GM10248 (cell line): ENCODE measurements around the gene CARD9.

Experiments used
- CTCF ChIA-PET: fragments of 300-600 bp; sonication (Branson Sonifier 250); formaldehyde crosslinking; extraction: SDS; loops from one replicate; lab custom pipeline; 2021; ENCODE audit warnings: antibody characterized with exemption; lab: Yijun Ruan, JAX
- POLR2A ChIA-PET: fragments of 350-650 bp; sonication (Branson Sonifier 250); formaldehyde crosslinking; extraction: SDS; loops from one replicate; lab custom pipeline; 2020; ENCODE audit warnings: antibody characterized with exemption; lab: Yijun Ruan, JAX
- DNase-seq: peaks from one replicate; pipeline ENCODE4 v3.0.0; 2012; ENCODE audit errors: extremely low spot score
- CTCF ChIP-seq: IDR thresholded peaks from 2 replicates; pipeline ENCODE4 v1.5.1; 2012; ENCODE audit warnings: mild to moderate bottlenecking, low read depth; ENCODE audit errors: extremely low read depth, missing control alignments, control extremely low read depth

Gene CARD9

GRCh38 chr9:136374183-136374575, 710 bp upstream of the CARD9 start:
- no peak for TF ChIP-seq CTCF
- POLR2A ChIA-PET, result no interaction called here
- CTCF ChIA-PET, result interaction anchor here (0.9 to 5.4 kb wide), 4 partner anchors 11 to 35 kb away, joined by 3 to 39 read pairs (median 3); partner anchors contain the start of gene DNLZ
- no peak for DNase-seq

GRCh38 chr9:136372561-136373299, 739 bp downstream of the CARD9 start:
- peak; percentile 50 for DNase-seq
- TF ChIP-seq CTCF, result peak; percentile 11
- POLR2A ChIA-PET, result interaction anchor here (0.6 kb wide), 1 partner anchor 13 kb away, joined by 4 read pairs; no protein-coding TSS in a partner anchor
- CTCF ChIA-PET, result interaction anchor here (5.4 kb wide), 1 partner anchor 10 kb away, joined by 39 read pairs; the partner anchor contains the start of gene DNLZ

GRCh38 chr9:136372006-136372405, 1.5 kb downstream of the CARD9 start:
- ChIA-PET CTCF (interaction anchor here (5.4 kb wide), 1 partner anchor 9 kb away, joined by 39 read pairs; the partner anchor contains the start of gene DNLZ), POLR2A (no interaction called here)
- TF ChIP-seq CTCF, result no peak
- DNase-seq, result no peak

- ChIA-PET CTCF (interaction anchor here (5.4 kb wide), 1 partner anchor 9 kb away, joined by 39 read pairs; the partner anchor contains the start of gene DNLZ), POLR2A (no interaction called here)
- no peak for TF ChIP-seq CTCF
- no peak for DNase-seq
These were observed 2.0 kb downstream of the CARD9 start for GRCh38 chr9:136371533-136371880.

GRCh38 chr9:136370687-136371532, 2.6 kb downstream of the CARD9 start:
- ChIA-PET CTCF (interaction anchor here (5.4 kb wide), 1 partner anchor 8 kb away, joined by 39 read pairs; the partner anchor contains the start of gene DNLZ), POLR2A (no interaction called here)

More at GRCh38 chr9:136370687-136371532, 2.6 kb downstream of the CARD9 start:
- TF ChIP-seq CTCF, result no peak
- no peak for DNase-seq
